GM21528 (cell line): ENCODE data around the gene CANX.

ENCODE experiments used
- ATAC-seq: cut with Tn5 transposase; IDR thresholded peaks from one replicate; pipeline ENCODE4 v1.9.1; 2021; ENCODE audit warnings: mild to moderate bottlenecking, moderate library complexity; ENCODE audit not compliant: unreplicated experiment, low FRiP score

Gene CANX

GRCh38 chr5:179773686-179774040 is 74.9 kb downstream of the CANX start:
- ATAC-seq: no peak

- no peak for ATAC-seq
These were observed 75.7 kb downstream of the CANX start for GRCh38 chr5:179774442-179774841.

GRCh38 chr5:179776411-179776938 is 77.7 kb downstream of the CANX start:
- no peak for ATAC-seq

GRCh38 chr5:179777456-179777855 is 78.7 kb downstream of the CANX start:
- ATAC-seq: no peak

GRCh38 chr5:179777909-179778308 is 79.1 kb downstream of the CANX start:
- ATAC-seq: no peak

GRCh38 chr5:179778591-179778990 is 79.8 kb downstream of the CANX start:
- no peak for ATAC-seq

- no peak for ATAC-seq
These were observed 81.1 kb downstream of the CANX start for GRCh38 chr5:179779826-179780225.

GRCh38 chr5:179780362-179780761 is 81.6 kb downstream of the CANX start:
- ATAC-seq: no peak
